Measurements from ENCODE around the gene CR1. TPM values are rescaled to one million over a fixed set of nuclear protein-coding genes. Genes with fewer than 3 reads are reported as not detected.

CR1 gene
- total RNA-seq, 1 experiment from 2014 or later: not detected

GRCh38 chr1:207502726-207503125 is 6.8 kb downstream of the CR1 start:
- ATAC-seq (no peak), DNase-seq (ENCODE audit: low read depth, low spot score) (no peak)
- Histone ChIP-seq H3K36me3 (ENCODE audit: control insufficient read depth, insufficient read depth, low read length) (no peaks in the 10 kb centered on the region), H3K9me3 (ENCODE audit: control insufficient read depth, insufficient read depth, low read depth, low read length) (no peaks in the 10 kb centered on the region), H3K27ac (ENCODE audit: low read length) (no peak overlapping the region), H3K4me3 (ENCODE audit: low read depth in 2 of 2, low read length in 2 of 2) (no peak overlapping the region), H3K27me3 (ENCODE audit: control insufficient read depth, insufficient read depth, low read length) (peaks cover 25% of the 10 kb centered on the region), H3K4me1 (ENCODE audit: control insufficient read depth, insufficient read depth, low read length) (no peaks in the 10 kb centered on the region)
- in situ Hi-C loops (cut with HindIII; ENCODE audit: low pct_unique_long_range_greater_than_20kb, low sequenced_read_pairs) (no loop called here), intact Hi-C loops (cut with micrococcal nuclease; ENCODE audit: unreplicated experiment) (no loop called here)
- ChIA-PET CTCF (no interaction called here), POLR2A (no interaction called here)
- no peak for TF ChIP-seq TCF7L2 (IDR thresholded peaks at IDR 0.05; ENCODE audit: low read depth, low read length)
- no peak for TF ChIP-seq POLR2AphosphoS5 (IDR thresholded peaks at IDR 0.05; ENCODE audit: low read depth, low read length)
- TF ChIP-seq REST (IDR thresholded peaks at IDR 0.05; ENCODE audit: insufficient read depth in 1 of 2, low read depth in 2 of 2, low read length in 1 of 2): no peak
- no peak for TF ChIP-seq SIN3A (IDR thresholded peaks at IDR 0.05; ENCODE audit: borderline replicate concordance, insufficient read depth, low read depth, low read length)
- no peak for TF ChIP-seq CTCF (IDR thresholded peaks at IDR 0.05)
- no TSS peak for BruUV-seq (replicated peaks)

GRCh38 chr1:207503950-207504349 is 8.0 kb downstream of the CR1 start:
- no peak overlapping the region for H3K4me3 ChIP-seq (ENCODE audit: low read depth in 2 of 2, low read length in 2 of 2)

More at GRCh38 chr1:207503950-207504349, 8.0 kb downstream of the CR1 start:
- ATAC-seq: no peak
- Histone ChIP-seq H3K27ac (ENCODE audit: low read length) (no peak overlapping the region), H3K27me3 (ENCODE audit: control insufficient read depth, insufficient read depth, low read length) (peaks cover 20% of the 10 kb centered on the region), H3K9me3 (ENCODE audit: control insufficient read depth, insufficient read depth, low read depth, low read length) (no peaks in the 10 kb centered on the region), H3K36me3 (ENCODE audit: control insufficient read depth, insufficient read depth, low read length) (no peaks in the 10 kb centered on the region), H3K4me1 (ENCODE audit: control insufficient read depth, insufficient read depth, low read length) (no peaks in the 10 kb centered on the region)
- DNase-seq (ENCODE audit: low read depth, low spot score): no peak
- no TSS peak for BruUV-seq (replicated peaks)
- ChIA-PET CTCF (no interaction called here), POLR2A (no interaction called here)
- TF ChIP-seq SIN3A (IDR thresholded peaks at IDR 0.05; ENCODE audit: borderline replicate concordance, insufficient read depth, low read depth, low read length) (no peak), POLR2AphosphoS5 (IDR thresholded peaks at IDR 0.05; ENCODE audit: low read depth, low read length) (no peak), CTCF (IDR thresholded peaks at IDR 0.05) (no peak), TCF7L2 (IDR thresholded peaks at IDR 0.05; ENCODE audit: low read depth, low read length) (no peak), REST (IDR thresholded peaks at IDR 0.05; ENCODE audit: insufficient read depth in 1 of 2, low read depth in 2 of 2, low read length in 1 of 2) (no peak)
- intact Hi-C loops (cut with micrococcal nuclease; ENCODE audit: unreplicated experiment): no loop called here
- in situ Hi-C loops (cut with HindIII; ENCODE audit: low pct_unique_long_range_greater_than_20kb, low sequenced_read_pairs): no loop called here
